Activated CD4-positive, CD25-positive, alpha-beta regulatory T cell treated with anti-CD3 and anti-CD28 coated beads, Interleukin-2, amount 50 U/mL, for 72 hours (primary cell): ENCODE results near the gene HOXD4.

Experiments used
- DNase-seq: peaks from one replicate; pipeline ENCODE4 v3.0.0; 2021

Gene HOXD4

GRCh38 chr2:176200971-176201370 lies 49.6 kb downstream of the HOXD4 start:
- no peak for DNase-seq

DNA sequence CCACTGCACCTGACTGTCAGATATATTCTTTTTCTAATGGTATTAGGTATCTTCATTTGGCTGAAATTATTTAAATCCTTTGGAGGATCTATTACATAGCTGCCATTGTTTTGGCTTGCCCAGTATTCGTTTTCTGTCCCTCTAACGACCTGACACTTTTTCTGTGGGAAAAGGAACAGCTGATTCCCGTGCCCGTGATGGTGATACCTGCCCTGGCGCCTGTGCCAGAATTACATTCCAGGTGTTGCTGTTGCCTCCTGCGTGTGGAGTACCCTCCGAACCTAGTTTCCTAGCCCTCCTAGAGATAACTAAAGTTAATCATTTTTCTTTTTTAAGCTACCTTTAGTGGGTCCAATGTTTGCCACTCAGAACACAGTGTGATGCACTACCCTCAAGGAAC lies 51.1 kb downstream of the HOXD4 start:
- DNase-seq = no peak
